GM12878 (cell line): Measurements from ENCODE around the gene PHYH. TPM values are rescaled to one million over a fixed set of nuclear protein-coding genes. Genes with fewer than 3 reads are reported as not detected.

Experiments used
- ATAC-seq: fragments of 200-7000 bp; cut with Tn5 transposase; 3 replicates; pipeline ENCODE4 v1.9.1; 2020; ENCODE audit warnings: mild to moderate bottlenecking, moderate library complexity
- BruUV-seq: library from RNA; stranded (reverse); fragments of 400-500 nt; replicated peaks from 2 replicates; lab custom pipeline; 2021; lab: Mats Ljungman, UMichigan
- CTCF ChIA-PET: fragments of 300-600 bp; sonication (Branson Sonifier 250); formaldehyde crosslinking; extraction: SDS; loops from one replicate; lab custom pipeline; 2021; ENCODE audit warnings: inconsistent platforms; lab: Yijun Ruan, JAX
- POLR2A ChIA-PET: fragments of 350-600 bp; formaldehyde crosslinking; extraction: SDS; loops from one replicate; lab custom pipeline; 2021; ENCODE audit warnings: inconsistent platforms; lab: Charles Lee
- RAD21 ChIA-PET: fragments of 300-600 bp; sonication (Branson Sonifier 250); formaldehyde crosslinking; loops from one replicate; lab custom pipeline; 2023; ENCODE audit warnings: antibody characterized with exemption; ENCODE audit not compliant: unreplicated experiment; lab: Charles Lee
- SMC1A ChIA-PET: fragments of 300-600 bp; sonication (Branson Sonifier 250); formaldehyde crosslinking; loops from one replicate; lab custom pipeline; 2023; ENCODE audit not compliant: unreplicated experiment, uncharacterized antibody; lab: Charles Lee
- DNase-seq: peaks from one replicate; pipeline ENCODE4 v3.0.0-alpha.2; 2011; ENCODE audit warnings: low read depth, low spot score
- FAIRE-seq: peaks from 3 replicates; lab custom pipeline; 2011; peaks lifted over from hg19 to GRCh38; lab: Jason Lieb, UNC
- H2AFZ ChIP-seq: 2 replicates; pipeline ENCODE4 v1.6.0; 2011; ENCODE audit warnings: low read depth, low read length, control low read depth; ENCODE audit not compliant: control insufficient read depth
- H3K27ac ChIP-seq: 2 replicates; pipeline ENCODE4 v1.5.1; 2011; ENCODE audit warnings: control low read depth; ENCODE audit not compliant: control insufficient read depth, insufficient read depth
- H3K27me3 ChIP-seq, 2 experiments: replicated peaks in 1 of 2; 2 replicates each; pipeline versions ENCODE4 v1.6.0 to v1.6.1; 2011; ENCODE audit warnings: low read length in 1 of 2; ENCODE audit not compliant: control insufficient read depth in 2 of 2, insufficient read depth in 2 of 2
- H3K36me3 ChIP-seq, 2 experiments: 2 replicates each; pipeline ENCODE4 v1.5.1; 2011; ENCODE audit warnings: low read length in 1 of 2; ENCODE audit not compliant: control insufficient read depth in 2 of 2, insufficient read depth in 2 of 2
- H3K4me1 ChIP-seq: 2 replicates; pipeline ENCODE4 v1.6.1; 2011; ENCODE audit warnings: mild to moderate bottlenecking, low read length, moderate library complexity, mixed read lengths; ENCODE audit not compliant: control insufficient read depth, insufficient read depth
- H3K4me2 ChIP-seq: 2 replicates; pipeline ENCODE4 v1.6.0; 2011; ENCODE audit warnings: control low read depth; ENCODE audit not compliant: control insufficient read depth, insufficient read depth
- H3K4me3 ChIP-seq: fragments of 200-600 bp; sonication (generic); 2 replicates; pipeline ENCODE4 v1.5.1; 2016
- H3K79me2 ChIP-seq: 2 replicates; pipeline ENCODE4 v1.6.0; 2011; ENCODE audit warnings: low read length; ENCODE audit not compliant: control insufficient read depth, insufficient read depth
- H3K9ac ChIP-seq: 2 replicates; pipeline ENCODE4 v1.8.0; 2011; ENCODE audit warnings: low read length, control low read depth, mixed read lengths; ENCODE audit not compliant: control insufficient read depth, insufficient read depth
- H3K9me3 ChIP-seq: replicated peaks from 3 replicates; pipeline ENCODE4 v1.5.1; 2011; ENCODE audit warnings: mild to moderate bottlenecking, low read length; ENCODE audit not compliant: control insufficient read depth, insufficient read depth
- H4K20me1 ChIP-seq: 2 replicates; pipeline ENCODE4 v1.6.0; 2011; ENCODE audit not compliant: control insufficient read depth, insufficient read depth
- ASH2L ChIP-seq: fragments of 300-600, 200-600 bp; sonication (generic); IDR thresholded peaks from 2 replicates; pipeline ENCODE4 v1.6.1; 2017; ENCODE audit warnings: low read depth, mild to moderate bottlenecking, borderline replicate concordance
- ATF3 ChIP-seq: IDR thresholded peaks from 2 replicates; pipeline ENCODE4 v1.6.1; 2011; ENCODE audit warnings: low read depth, mild to moderate bottlenecking, low read length, moderate library complexity, borderline replicate concordance; ENCODE audit errors: extremely low read depth
- BRCA1 ChIP-seq: IDR thresholded peaks from 2 replicates; pipeline ENCODE4 v1.6.1; 2011; ENCODE audit warnings: low read depth, low read length, improper control_type of control experiment
- CREM ChIP-seq: IDR thresholded peaks from 2 replicates; pipeline ENCODE4 v1.6.1; 2014; ENCODE audit warnings: antibody characterized with exemption, low read depth
- CTCF ChIP-seq, 3 experiments: IDR thresholded peaks in 2 of 3; conservative IDR thresholded peaks in 1 of 3; 2 replicates each; pipeline ENCODE4 v1.5.1; 2011; ENCODE audit warnings: low read depth in 3 of 3, low read length in 3 of 3, mild to moderate bottlenecking in 3 of 3, control low read depth in 2 of 3, moderate library complexity in 2 of 3, inconsistent platforms in 1 of 3, mixed read lengths in 1 of 3; ENCODE audit not compliant: control insufficient read depth in 2 of 3, insufficient read depth in 1 of 3; ENCODE audit errors: extremely low read depth in 1 of 3
- ELK1 ChIP-seq: IDR thresholded peaks from 2 replicates; pipeline ENCODE4 v1.6.1; 2012; ENCODE audit warnings: low read depth, low read length, improper control_type of control experiment
- ETV6 ChIP-seq, 2 experiments: fragments of 450-650 bp in 1 of 2; IDR thresholded peaks in 1 of 2; conservative IDR thresholded peaks in 1 of 2; 2 replicates each; pipeline ENCODE4 v1.6.1; 2014; ENCODE audit warnings: antibody characterized with exemption in 1 of 2, borderline replicate concordance in 1 of 2, low read depth in 1 of 2, mild to moderate bottlenecking in 1 of 2, moderate library complexity in 1 of 2
- JUND ChIP-seq: IDR thresholded peaks from 2 replicates; pipeline ENCODE4 v1.6.1; 2012; ENCODE audit warnings: low read depth, mild to moderate bottlenecking, low read length, improper control_type of control experiment, moderate library complexity
- PRDM15 ChIP-seq: fragments of 450-650 bp; formaldehyde crosslinking; IDR thresholded peaks from 2 replicates; pipeline ENCODE4 v1.4.0; 2020; ENCODE audit warnings: mild to moderate bottlenecking, moderate library complexity
- RELB ChIP-seq: fragments of 450-650 bp; IDR thresholded peaks from 2 replicates; pipeline ENCODE4 v1.6.1; 2017; ENCODE audit warnings: low read depth, mild to moderate bottlenecking, moderate library complexity
- SIX5 ChIP-seq: IDR thresholded peaks from 2 replicates; pipeline ENCODE4 v1.6.1; 2011; ENCODE audit warnings: mild to moderate bottlenecking, low read depth, low read length, moderate library complexity; ENCODE audit not compliant: severe bottlenecking
- SMAD1 ChIP-seq: fragments of 450-650 bp; IDR thresholded peaks from 2 replicates; pipeline ENCODE4 v1.6.1; 2018; ENCODE audit warnings: mild to moderate bottlenecking, low read depth; ENCODE audit not compliant: partially characterized antibody
- TCF3 ChIP-seq: IDR thresholded peaks from 2 replicates; pipeline ENCODE4 v1.6.1; 2012; ENCODE audit warnings: low read depth, mild to moderate bottlenecking, low read length, borderline replicate concordance; ENCODE audit not compliant: insufficient read depth
- ZNF217 ChIP-seq: fragments of 450-650 bp; IDR thresholded peaks from 2 replicates; pipeline ENCODE4 v1.6.1; 2017; ENCODE audit warnings: antibody characterized with exemption, mild to moderate bottlenecking
- WGBS: methylation state at CpG from one replicate; pipeline ENCODE4 v1.1.6; 2016; ENCODE audit warnings: low lambda C conversion rate; ENCODE audit not compliant: insufficient replicate concordance, insufficient coverage; ENCODE audit errors: missing lambda C conversion rate; 5-methylcytosine and 5-hydroxymethylcytosine counted together
- in situ Hi-C: fragments of 300-500 bp; cut with MboI; formaldehyde crosslinking; loops from 9 replicates; pipeline ENCODE4 v1.14.3; 2018; ENCODE audit warnings: mixed read lengths
- intact Hi-C: fragments of 100-400 bp; cut with micrococcal nuclease; formaldehyde crosslinking; loops from one replicate; pipeline ENCODE4 v1.14.2; 2022; ENCODE audit not compliant: unreplicated experiment
- polyA plus RNA-seq, 11 experiments: library from polyadenylated mRNA; depleted of rRNA in 4 of 11; unstranded in 6 of 11; stranded (reverse) in 5 of 11; fragments of >200 nt; fragmentation: Nextera tagmentation in 4 of 11; fragmentation: Illumina TruSeq in 1 of 11; extraction: Ambion mirVana in 4 of 11; extraction: Trizol in 1 of 11; gene quantifications; 1 replicate in 1 of 11; 2 replicates in 10 of 11; pipeline versions ENCODE4 v1.2.1 to v1.2.3, GENCODE V29; 2011 to 2016; ENCODE audit warnings: inconsistent platforms in 2 of 11, missing spikeins in 2 of 11, low read depth in 1 of 11
- total RNA-seq, 4 experiments: library from RNA; depleted of rRNA in 3 of 4; stranded (reverse); fragments of >200 nt in 3 of 4; fragmentation: Illumina TruSeq in 1 of 4; extraction: Trizol in 1 of 4; gene quantifications; 2 replicates each; pipeline versions ENCODE4 v1.2.1 to v1.2.3, GENCODE V29; 2013 to 2021

PHYH gene
- total and polyA plus RNA-seq, 10 of the 15 experiments (the other 5 are each of a cell fraction or from before 2014, with no cell fraction given): 3.2 to 10.3 (median 5.0) TPM

GRCh38 chr10:13284050-13284449, 15.8 kb downstream of the PHYH start:
- POLR2A ChIA-PET: no interaction called here
- DNase-seq (no peak), ATAC-seq (no peak), FAIRE-seq (no peak)
- Histone ChIP-seq H3K4me3 (no peak overlapping the region), H3K4me2 (no peak overlapping the region), H4K20me1 (no peaks in the 10 kb centered on the region), H3K9ac (no peak overlapping the region), H3K79me2 (no peaks in the 10 kb centered on the region), H3K36me3 (no peaks in the 10 kb centered on the region), H3K4me1 (peaks cover 21% of the 10 kb centered on the region), H2AFZ (no peak overlapping the region), H3K27ac (no peak overlapping the region), H3K27me3 (no peaks in the 10 kb centered on the region), H3K9me3 (no peaks in the 10 kb centered on the region)
- in situ Hi-C loops: no loop called here
- CTCF ChIA-PET: no interaction called here
- RAD21 ChIA-PET: interaction anchor here (0.7 kb wide), 1 partner anchor 18 kb away, joined by 3 read pairs; no protein-coding TSS in a partner anchor
- SMC1A ChIA-PET: interaction anchor here (0.9 kb wide), 1 partner anchor 17 kb away, joined by 5 read pairs; no protein-coding TSS in a partner anchor
- intact Hi-C loops: no loop called here
- 39% methylated on average over 4 of the region's 4 CpGs for WGBS
- BruUV-seq: no TSS peak
- no peak for TF ChIP-seq CREM
- no peak for TF ChIP-seq ATF3
- TF ChIP-seq BRCA1: no peak
- TF ChIP-seq ELK1: no peak
- TF ChIP-seq SMAD1: no peak
- TF ChIP-seq TCF3: no peak
- no peak for TF ChIP-seq ZNF217
- no peak for TF ChIP-seq ETV6 (conservative IDR thresholded peaks at IDR 0.05 in 1 of 2, IDR thresholded peaks at IDR 0.05 in 1 of 2; ENCODE audit: borderline replicate concordance in 1 of 2, low read depth in 1 of 2)
- no peak for TF ChIP-seq RELB
- TF ChIP-seq JUND: no peak
- TF ChIP-seq PRDM15 (CRISPR knock-in tag): no peak
- no peak for TF ChIP-seq SIX5
- no peak for TF ChIP-seq ASH2L
- no peak for TF ChIP-seq CTCF (IDR thresholded peaks at IDR 0.05 in 2 of 3, conservative IDR thresholded peaks at IDR 0.05 in 1 of 3; ENCODE audit: control insufficient read depth in 2 of 3, extremely low read depth in 1 of 3, insufficient read depth in 1 of 3, low read depth in 3 of 3, low read length in 3 of 3)
